GM18511 (cell line): ENCODE results near the gene STK33.

ENCODE experiments used
- ATAC-seq: cut with Tn5 transposase; IDR thresholded peaks from one replicate; pipeline ENCODE4 v1.9.1; 2021; ENCODE audit warnings: mild to moderate bottlenecking, moderate library complexity; ENCODE audit not compliant: unreplicated experiment

STK33 gene

GRCh38 chr11:8442301-8442700, 151.7 kb downstream of the STK33 start:
- ATAC-seq = no peak

- no peak for ATAC-seq
These were observed 153.4 kb downstream of the STK33 start for GRCh38 chr11:8440649-8441048.

- no peak for ATAC-seq
These were observed 164.5 kb downstream of the STK33 start for GRCh38 chr11:8429483-8429882.

- no peak for ATAC-seq
These were observed 168.0 kb downstream of the STK33 start for GRCh38 chr11:8426076-8426475.

- ATAC-seq = no peak
These were observed 178.8 kb downstream of the STK33 start for GRCh38 chr11:8415195-8415594.

GRCh38 chr11:8408151-8408941, 185.7 kb downstream of the STK33 start:
- ATAC-seq = no peak

- no peak for ATAC-seq
These were observed 190.7 kb downstream of the STK33 start for GRCh38 chr11:8403310-8403709.

- ATAC-seq = no peak
These were observed 201.1 kb downstream of the STK33 start for GRCh38 chr11:8392886-8393285.

GRCh38 chr11:8392166-8392565, 201.9 kb downstream of the STK33 start:
- ATAC-seq = no peak

GRCh38 chr11:8390851-8391612, 203.0 kb downstream of the STK33 start:
- no peak for ATAC-seq

GRCh38 chr11:8389029-8389996, 204.7 kb downstream of the STK33 start:
- ATAC-seq = no peak

GRCh38 chr11:8387693-8388092, 206.3 kb downstream of the STK33 start:
- ATAC-seq = no peak

GRCh38 chr11:8387141-8387540, 206.9 kb downstream of the STK33 start:
- ATAC-seq = no peak

- ATAC-seq = peak; percentile 81
These were observed 207.7 kb downstream of the STK33 start for GRCh38 chr11:8386134-8386864.

- ATAC-seq = no peak
These were observed 209.7 kb downstream of the STK33 start for GRCh38 chr11:8384199-8384821.

GRCh38 chr11:8383627-8384026, 210.4 kb downstream of the STK33 start:
- no peak for ATAC-seq

- ATAC-seq = no peak
These were observed 210.8 kb downstream of the STK33 start for GRCh38 chr11:8383227-8383626.

- no peak for ATAC-seq
These were observed 211.5 kb downstream of the STK33 start for GRCh38 chr11:8382436-8383053.

GRCh38 chr11:8381871-8382396, 212.1 kb downstream of the STK33 start:
- ATAC-seq = no peak
